NCI-H748 (cell line): ENCODE results near the gene STK31.
"Not testable (repeated sequence)": the region's sequence is repeated elsewhere in the genome, so short reads cannot be mapped to it uniquely, and the experiment has no call there.

Experiments used
- DNase-seq: peaks from one replicate; lab custom pipeline; 2025; ENCODE audit not compliant: unreplicated experiment; lab: John Stamatoyannopoulos, UW

The STK31 gene

DNA sequence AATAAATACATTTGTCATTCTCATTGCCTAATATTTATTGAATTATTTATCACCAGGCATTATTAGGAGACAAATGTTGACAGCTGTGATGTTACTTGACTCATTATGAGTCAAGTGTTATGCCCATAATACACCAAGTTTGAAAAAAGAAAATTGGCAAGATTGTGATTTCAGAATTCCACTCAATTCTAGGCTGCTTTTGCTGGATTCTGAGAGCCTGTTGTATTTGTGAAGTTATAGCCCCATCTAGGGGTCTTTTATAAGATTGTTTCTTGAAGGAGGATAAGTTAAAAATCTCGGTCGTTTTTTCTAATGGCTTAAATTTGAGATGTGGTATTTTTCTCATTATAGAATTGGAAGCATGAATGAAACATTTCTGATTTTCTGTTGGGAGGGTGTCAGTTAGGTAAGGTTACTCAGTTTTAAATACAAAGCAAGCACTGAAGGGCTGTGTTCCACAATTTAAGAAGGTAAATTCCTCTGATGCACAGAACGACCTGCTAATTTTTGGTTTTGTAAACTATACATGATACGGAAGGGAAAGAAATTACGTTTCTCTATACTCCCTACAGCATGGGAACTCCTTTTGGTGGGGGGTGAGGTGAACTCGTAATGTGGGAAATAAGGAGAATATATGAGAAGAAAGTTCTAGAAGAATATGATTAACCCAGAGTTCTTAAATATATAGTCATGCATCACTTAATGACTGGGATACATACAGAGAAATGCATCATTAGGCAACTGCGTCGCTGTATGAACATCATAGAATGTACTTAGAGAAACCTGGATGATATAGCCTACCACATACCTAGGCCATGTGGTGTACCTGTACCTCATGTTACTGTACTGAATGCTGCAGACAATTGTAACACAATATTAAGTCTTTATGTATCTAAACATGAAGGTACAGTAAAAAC lies 2.6 kb downstream of the STK31 start:
- DNase-seq, result peak; percentile 61

DNA sequence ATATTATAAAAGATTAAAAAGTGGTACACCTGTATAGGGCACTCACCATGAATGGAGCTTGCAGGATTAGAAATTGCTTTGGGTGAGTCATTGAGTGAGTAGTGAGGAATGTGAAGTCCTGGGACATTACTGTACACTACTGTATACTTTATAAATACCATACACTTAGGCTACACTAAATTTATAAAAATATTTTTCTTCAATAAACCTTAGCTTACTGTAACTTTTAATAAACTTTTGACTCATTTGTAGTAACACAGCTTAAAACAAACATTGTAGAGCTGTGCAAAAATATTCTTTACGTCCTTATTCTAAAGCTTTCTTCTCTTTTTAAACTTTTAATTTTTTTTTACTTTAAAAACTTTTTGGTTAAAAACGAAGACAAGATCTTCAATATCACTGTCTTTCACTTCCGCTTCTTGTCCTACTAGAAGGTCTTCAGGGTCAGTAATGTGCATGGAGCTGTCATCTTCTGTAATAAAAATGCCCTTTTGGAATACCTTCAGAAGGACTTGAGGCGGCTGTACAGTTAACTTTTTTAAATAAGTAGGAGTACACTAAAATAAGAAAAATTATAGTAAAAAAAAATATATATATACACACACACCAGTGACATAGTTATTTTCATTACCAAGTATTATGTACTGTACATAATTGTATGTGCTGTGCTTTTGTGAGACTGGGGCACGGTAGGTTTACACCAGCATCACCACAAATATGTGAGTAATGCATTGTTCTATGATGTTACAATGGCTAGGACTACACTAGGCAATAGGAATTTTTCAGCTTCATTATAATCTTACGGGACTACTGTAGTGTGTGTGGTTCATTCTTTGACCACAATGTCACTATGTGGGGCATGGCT lies 3.5 kb downstream of the STK31 start:
- DNase-seq, result no peak

DNA sequence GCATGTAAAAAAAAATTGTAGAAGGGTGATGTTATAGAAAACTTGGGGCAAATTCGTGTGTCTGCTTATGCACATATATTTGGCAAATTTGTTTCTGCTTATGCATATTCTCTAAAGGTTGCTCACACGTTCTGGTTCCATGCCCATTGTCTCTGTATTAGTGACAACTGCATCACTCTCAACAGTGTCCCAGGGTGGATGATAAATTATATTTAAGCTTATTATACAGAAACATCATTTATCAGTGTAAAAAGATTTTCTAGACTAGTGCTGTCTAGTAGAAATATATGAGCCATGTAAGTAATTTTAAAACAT lies 4.1 kb downstream of the STK31 start:
- DNase-seq, result no peak

GRCh38 chr7:23714579-23714978 lies 4.6 kb downstream of the STK31 start:
- no peak for DNase-seq

DNA sequence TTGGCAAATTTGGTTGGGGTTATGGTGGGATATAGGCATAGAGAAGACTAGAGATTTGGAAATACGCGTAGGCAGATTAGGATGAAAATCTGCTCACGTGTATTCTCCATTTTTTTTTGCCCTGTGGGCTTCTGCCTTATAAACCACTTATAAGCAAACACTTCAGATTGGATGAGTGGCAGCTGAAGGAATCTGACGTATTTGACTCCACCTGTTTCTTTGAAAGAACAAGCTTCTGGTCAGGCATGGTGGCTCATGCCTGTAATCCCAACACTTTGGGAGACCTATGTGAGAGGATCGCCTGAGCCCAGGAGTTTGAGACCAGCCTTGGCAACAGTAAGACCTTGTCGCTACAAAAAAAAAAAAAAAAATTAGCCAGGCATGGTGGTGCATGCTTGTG lies 5.1 kb downstream of the STK31 start:
- no peak for DNase-seq

DNA sequence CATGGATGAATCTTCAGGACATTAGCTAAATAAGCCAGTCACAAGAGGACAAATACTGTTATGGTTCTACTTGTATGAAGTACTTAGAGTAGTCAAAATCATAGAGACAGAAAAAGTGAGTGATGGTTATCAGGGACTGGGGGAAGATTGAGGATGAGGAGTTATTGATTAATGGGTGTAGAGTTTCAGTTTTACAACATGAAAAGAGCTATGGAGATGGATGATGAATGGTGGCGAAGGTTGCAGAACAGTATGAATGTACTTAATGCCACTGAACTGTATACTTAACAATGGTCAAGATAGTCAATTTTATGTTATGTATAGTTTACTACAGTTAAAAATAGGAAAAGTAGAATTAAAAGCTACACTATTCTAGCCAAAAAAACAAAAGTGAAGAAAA lies 7.8 kb downstream of the STK31 start:
- DNase-seq, result no peak

- no peak for DNase-seq
Observed at GRCh38 chr7:23721456-23721855, 11.4 kb downstream of the STK31 start.

DNA sequence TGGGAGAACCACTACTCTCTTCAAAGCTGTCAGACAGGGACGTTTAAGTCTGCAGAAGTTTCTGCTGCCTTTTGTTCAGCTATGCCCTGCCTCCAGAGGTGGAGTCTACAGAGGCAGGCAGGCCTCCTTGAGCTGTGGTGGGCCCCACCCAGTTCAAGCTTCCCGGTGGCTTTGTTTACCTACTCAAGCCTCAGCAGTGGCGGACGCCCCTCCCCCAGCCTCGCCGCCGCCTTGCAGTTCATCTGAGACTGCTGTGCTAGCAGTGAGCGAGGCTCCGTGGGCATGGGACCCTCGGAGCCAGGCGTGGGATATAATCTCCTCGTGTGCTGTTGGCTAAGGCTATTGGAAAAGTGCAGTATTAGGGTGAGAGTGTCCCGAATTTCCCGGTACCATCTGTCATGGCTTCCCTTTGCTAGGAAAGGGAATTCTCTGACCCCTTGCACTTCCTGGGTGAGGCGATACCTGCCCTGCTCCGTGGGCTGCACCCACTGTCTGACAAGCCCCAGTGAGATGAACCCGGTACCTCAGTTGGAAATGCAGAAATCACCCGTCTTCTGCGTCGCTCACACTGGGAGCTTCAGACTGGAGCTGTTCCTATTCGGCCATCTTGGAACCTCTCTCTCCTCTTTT lies 12.7 kb downstream of the STK31 start:
- DNase-seq, result peak; percentile 5

- not testable (repeated sequence) for DNase-seq
Observed at GRCh38 chr7:23724113-23724512, 14.1 kb downstream of the STK31 start.

- DNase-seq, result no peak
Observed at GRCh38 chr7:23742051-23742450, 32.0 kb downstream of the STK31 start.

GRCh38 chr7:23743226-23743625 lies 33.2 kb downstream of the STK31 start:
- DNase-seq, result no peak

DNA sequence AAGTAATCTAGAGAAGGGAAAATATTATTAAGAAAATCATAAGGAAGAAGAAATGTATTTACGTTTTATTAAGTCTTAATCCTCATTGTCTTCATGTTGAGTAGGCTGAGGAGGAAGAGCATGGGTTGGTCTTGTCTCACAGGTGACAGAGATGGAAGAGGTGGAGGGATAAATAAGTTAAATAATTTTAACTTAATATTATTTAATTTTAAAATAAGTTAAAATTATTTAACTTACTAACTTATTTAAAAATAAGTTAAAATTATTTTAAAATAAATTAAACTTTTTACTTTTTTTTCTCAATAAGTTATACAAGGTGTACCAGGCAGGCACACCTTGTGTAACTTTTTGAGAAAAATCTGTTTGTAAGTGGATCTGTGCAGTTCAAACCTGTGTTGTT lies 36.6 kb downstream of the STK31 start:
- DNase-seq, result no peak

- DNase-seq, result no peak
Observed at GRCh38 chr7:23751852-23752251, 41.8 kb downstream of the STK31 start.

- DNase-seq, result not testable (repeated sequence)
Observed at GRCh38 chr7:23758839-23759238, 48.8 kb downstream of the STK31 start.

GRCh38 chr7:23759671-23760391 lies 49.8 kb downstream of the STK31 start:
- peak; percentile 36 for DNase-seq

DNA sequence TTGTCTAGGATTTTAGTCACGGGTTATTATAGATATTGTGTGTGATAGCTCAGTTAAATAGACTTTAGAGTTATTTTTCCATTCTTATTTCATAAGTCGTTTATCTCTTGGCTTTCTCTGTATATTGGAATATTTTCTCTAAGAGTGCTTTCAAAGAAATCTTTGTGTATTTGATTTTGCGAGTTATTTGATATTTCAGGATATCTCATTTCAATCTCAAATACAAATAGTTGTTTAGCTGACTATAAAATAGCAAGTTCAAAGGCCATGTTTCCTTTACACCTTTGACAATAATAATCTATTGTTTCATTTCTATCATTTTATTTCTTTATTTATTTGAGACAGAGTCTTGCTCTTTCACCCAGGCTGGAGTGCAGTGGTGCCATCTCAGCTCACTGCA lies 55.9 kb downstream of the STK31 start:
- no peak for DNase-seq

- no peak for DNase-seq
Observed at GRCh38 chr7:23767514-23767913, 57.5 kb downstream of the STK31 start.

DNA sequence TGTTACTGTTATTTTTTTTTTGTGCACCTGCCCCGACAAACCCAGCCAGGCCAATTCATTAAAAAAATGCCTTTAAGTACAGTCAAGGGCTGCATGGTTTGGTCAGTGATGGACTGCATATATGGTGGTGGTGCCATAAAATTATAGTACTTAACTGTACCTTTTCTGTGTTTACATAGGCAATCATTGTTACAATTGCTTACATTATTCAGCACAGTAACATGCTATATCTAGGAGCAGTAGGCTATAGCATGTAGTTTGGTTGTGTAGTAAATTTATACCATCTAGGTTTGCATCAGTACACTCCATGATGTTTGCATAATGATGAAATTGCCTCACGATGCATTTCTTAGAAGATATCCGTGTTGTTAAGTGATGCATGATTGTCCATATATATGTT lies 58.0 kb downstream of the STK31 start:
- no peak for DNase-seq

GRCh38 chr7:23779185-23779800 lies 69.3 kb downstream of the STK31 start:
- not testable (repeated sequence) for DNase-seq

GRCh38 chr7:23783115-23783514 lies 73.1 kb downstream of the STK31 start:
- DNase-seq, result no peak

GRCh38 chr7:23787272-23787671 lies 77.3 kb downstream of the STK31 start:
- DNase-seq, result peak; percentile 35
